ENCODE measurements around the gene PHYHD1.
"Not testable (repeated sequence)": the region's sequence is repeated elsewhere in the genome, so short reads cannot be mapped to it uniquely, and the experiment has no call there.

The PHYHD1 gene

GRCh38 chr9:128921881-128922763 lies 1.3 kb downstream of the PHYHD1 start:
- no peak for DNase-seq (ENCODE audit: low read depth)

- DNase-seq (ENCODE audit: low read depth) = no peak
Observed at GRCh38 chr9:128923493-128923883, 2.7 kb downstream of the PHYHD1 start.

GRCh38 chr9:128927731-128928411 lies 7.1 kb downstream of the PHYHD1 start:
- no peak for DNase-seq (ENCODE audit: low read depth)

GRCh38 chr9:128928624-128929023 lies 7.8 kb downstream of the PHYHD1 start:
- no peak for DNase-seq (ENCODE audit: low read depth)

- DNase-seq (ENCODE audit: low read depth) = no peak
Observed at GRCh38 chr9:128929560-128929959, 8.8 kb downstream of the PHYHD1 start.

GRCh38 chr9:128933731-128934130 lies 12.9 kb downstream of the PHYHD1 start:
- no peak for DNase-seq (ENCODE audit: low read depth)

GRCh38 chr9:128936171-128936865 lies 15.5 kb downstream of the PHYHD1 start:
- DNase-seq (ENCODE audit: low read depth) = no peak

GRCh38 chr9:128937310-128938165 lies 16.8 kb downstream of the PHYHD1 start:
- DNase-seq (ENCODE audit: low read depth) = no peak

GRCh38 chr9:128940271-128940921 lies 19.6 kb downstream of the PHYHD1 start:
- DNase-seq (ENCODE audit: low read depth) = no peak

- no peak for DNase-seq (ENCODE audit: low read depth)
Observed at GRCh38 chr9:128940946-128941755, 20.4 kb downstream of the PHYHD1 start.

- no peak for DNase-seq (ENCODE audit: low read depth)
Observed at GRCh38 chr9:128943832-128944620, 23.2 kb downstream of the PHYHD1 start.

- not testable (repeated sequence) for DNase-seq (ENCODE audit: low read depth)
Observed at GRCh38 chr9:128944966-128945365, 24.2 kb downstream of the PHYHD1 start.

GRCh38 chr9:128945798-128946501 lies 25.2 kb downstream of the PHYHD1 start:
- DNase-seq (ENCODE audit: low read depth) = no peak

GRCh38 chr9:128946571-128947276 lies 25.9 kb downstream of the PHYHD1 start:
- DNase-seq (ENCODE audit: low read depth) = no peak

- DNase-seq (ENCODE audit: low read depth) = no peak
Observed at GRCh38 chr9:128947277-128947526, 26.4 kb downstream of the PHYHD1 start.

GRCh38 chr9:128947527-128948301 lies 26.9 kb downstream of the PHYHD1 start, which contains the start of the genes DOLK and NUP188:
TSS of gene DOLK (minus strand) at chr9:128947603. CDS start at chr9:128947303, 300 bp downstream.
TSS of gene NUP188 (plus strand) at chr9:128947699. CDS start at chr9:128947720, 21 bp downstream.
- peak; percentile 99 for DNase-seq (ENCODE audit: low read depth)

GRCh38 chr9:128961403-128961802 lies 40.6 kb downstream of the PHYHD1 start:
- not testable (repeated sequence) for DNase-seq (ENCODE audit: low read depth)
